Measurements from ENCODE around the gene NXPE4. TPM values are rescaled to one million over a fixed set of nuclear protein-coding genes. Genes with fewer than 3 reads are reported as not detected.
"Not testable (repeated sequence)": the region's sequence is repeated elsewhere in the genome, so short reads cannot be mapped to it uniquely, and the experiment has no call there.

NXPE4 gene
- total RNA-seq, 1 donor: not detected

DNA sequence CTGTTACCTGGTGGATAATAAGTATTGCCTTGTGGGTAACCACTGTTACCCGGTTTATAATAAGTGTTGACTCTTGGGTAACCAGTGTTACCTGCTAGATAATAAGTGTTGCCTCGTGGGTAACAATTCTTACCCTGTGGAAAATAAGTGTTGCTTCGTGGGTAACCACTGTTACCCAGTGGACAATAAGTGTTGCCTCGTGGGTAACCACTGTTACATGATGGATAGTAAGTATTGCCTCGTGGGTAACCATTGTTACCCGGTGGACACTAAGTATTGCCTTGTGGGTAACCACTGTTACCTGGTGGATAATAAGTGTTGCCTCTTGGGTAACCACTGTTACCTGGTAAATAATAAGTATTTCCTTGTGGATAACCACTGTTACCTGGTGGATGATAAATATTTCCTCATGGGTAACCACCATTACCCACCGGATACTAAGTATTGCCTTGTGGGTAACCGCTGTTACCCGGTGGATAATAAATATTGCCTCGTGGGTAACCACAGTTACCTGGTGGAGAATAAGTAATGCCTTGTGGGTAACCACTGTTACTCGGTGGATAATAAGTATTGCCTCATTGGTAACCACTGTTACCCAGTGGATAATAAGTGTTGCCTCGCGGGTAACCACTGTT lies 8.7 kb upstream of the NXPE4 start:
- Histone ChIP-seq H3K4me1 (ENCODE audit: insufficient read depth, low read length) (no peaks in the 10 kb centered on the region), H3K4me3 (ENCODE audit: low read length) (no peak overlapping the region), H3K27me3 (ENCODE audit: insufficient read depth, low read length) (no peaks in the 10 kb centered on the region), H3K9me3 (ENCODE audit: low read depth, low read length) (peaks cover 32% of the 10 kb centered on the region)

DNA sequence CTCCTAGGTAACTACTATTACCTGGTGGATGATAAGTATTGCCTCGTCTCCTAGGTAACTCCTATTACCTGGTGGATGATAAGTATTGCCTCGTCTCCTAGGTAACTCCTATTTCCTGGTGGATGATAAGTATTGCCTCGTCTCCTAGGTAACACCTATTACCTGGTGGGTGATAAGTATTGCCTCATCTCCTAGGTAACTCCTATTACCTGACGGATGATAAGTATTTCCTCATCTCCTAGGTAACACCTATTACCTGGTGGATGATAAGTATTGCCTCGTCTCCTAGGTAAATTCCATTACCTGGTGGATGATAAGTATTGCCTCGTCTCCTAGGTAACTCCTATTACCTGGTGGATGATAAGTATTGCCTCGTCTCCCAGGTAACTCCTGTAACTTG lies 7.6 kb upstream of the NXPE4 start:
- not testable (repeated sequence) for H3K4me1 ChIP-seq (ENCODE audit: insufficient read depth, low read length); H3K27me3 ChIP-seq (ENCODE audit: insufficient read depth, low read length); H3K4me3 ChIP-seq (ENCODE audit: low read length)
- peaks cover 26% of the 10 kb centered on the region for H3K9me3 ChIP-seq (ENCODE audit: low read depth, low read length)

DNA sequence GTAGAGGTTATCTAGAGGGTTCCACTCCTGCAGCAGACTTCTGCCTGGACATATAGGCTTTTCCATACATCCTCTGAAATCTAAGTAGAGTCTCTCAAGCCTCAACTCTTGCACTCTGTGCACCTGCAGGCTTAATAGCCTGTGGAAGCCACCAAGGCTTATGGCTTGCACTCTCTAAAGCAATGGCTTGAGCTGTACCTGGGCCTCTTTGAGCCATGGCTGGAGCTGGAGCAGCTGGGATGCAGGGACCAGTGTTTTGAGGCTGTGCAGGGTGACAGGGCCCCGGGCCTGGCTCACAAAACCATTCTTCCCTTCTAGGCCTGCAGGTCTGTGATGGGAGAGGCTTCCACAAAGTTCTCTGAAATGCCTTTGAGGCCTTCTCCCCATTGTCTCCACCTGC lies 2.9 kb upstream of the NXPE4 start:
- peaks cover 5% of the 10 kb centered on the region for H3K9me3 ChIP-seq (ENCODE audit: low read depth, low read length)

DNA sequence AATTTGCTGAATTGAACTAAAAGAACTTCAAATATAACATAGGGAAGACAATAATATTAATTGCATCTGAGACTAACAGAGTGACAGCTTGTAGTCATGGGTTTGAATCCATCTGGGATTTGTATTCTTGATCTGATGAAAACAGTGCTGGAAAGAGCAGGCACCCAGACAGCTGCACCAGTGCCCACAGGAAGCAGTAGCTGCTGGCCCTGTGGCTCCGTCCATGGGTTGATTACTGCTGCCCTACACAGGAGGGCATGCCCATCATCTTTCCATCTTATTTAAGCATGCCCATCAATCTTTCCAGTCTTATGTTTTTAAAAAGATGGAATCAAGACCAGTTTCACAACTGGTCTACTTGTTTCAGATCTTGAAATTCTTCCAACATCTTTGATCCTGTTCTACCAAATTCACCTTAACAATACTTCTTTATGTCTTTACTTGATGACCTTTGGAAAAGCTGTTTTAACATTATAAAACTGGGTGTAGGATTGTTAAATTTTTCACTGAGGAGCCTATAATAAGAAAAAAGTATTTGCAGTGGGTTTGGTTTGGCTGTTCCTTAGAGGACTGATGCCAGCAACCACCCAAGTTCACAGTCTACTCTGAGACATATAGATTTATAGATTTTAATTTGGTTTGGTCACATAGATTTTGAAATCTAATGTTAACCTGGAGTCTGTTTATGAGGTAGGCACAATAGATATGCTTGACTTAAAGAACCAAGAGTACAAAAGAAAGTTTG lies 761 bp upstream of the NXPE4 start:
- no peak overlapping the region for H3K4me3 ChIP-seq (ENCODE audit: low read length)
- no peaks in the 10 kb centered on the region for H3K9me3 ChIP-seq (ENCODE audit: low read depth, low read length)
- no peaks in the 10 kb centered on the region for H3K27me3 ChIP-seq (ENCODE audit: insufficient read depth, low read length)
- H3K4me1 ChIP-seq (ENCODE audit: insufficient read depth, low read length): no peaks in the 10 kb centered on the region

More for the DNA sequence above, 2.9 kb upstream of the NXPE4 start:
- H3K4me3 ChIP-seq (ENCODE audit: low read length): no peak overlapping the region
- no peaks in the 10 kb centered on the region for H3K27me3 ChIP-seq (ENCODE audit: insufficient read depth, low read length)
- H3K4me1 ChIP-seq (ENCODE audit: insufficient read depth, low read length): no peaks in the 10 kb centered on the region

DNA sequence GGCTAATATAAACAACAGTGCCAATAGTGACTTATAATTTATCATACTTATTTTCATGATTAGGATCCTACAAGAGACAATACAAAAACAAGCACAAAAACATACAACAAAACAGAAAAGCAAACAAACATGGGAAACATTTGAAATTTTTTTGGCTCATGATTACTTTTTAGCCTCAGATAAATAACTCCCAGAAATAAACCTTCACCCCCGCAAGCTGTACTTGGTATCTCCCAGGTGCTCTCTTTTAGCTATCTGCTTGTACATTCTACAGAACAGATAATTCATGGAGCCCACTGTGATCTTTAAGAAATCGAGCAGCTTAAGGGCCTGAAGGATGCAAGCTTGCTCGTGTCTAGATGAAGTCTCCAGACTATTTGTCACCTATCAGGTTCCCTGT lies 883 bp downstream of the NXPE4 start:
- Histone ChIP-seq H3K4me1 (ENCODE audit: insufficient read depth, low read length) (no peaks in the 10 kb centered on the region), H3K27me3 (ENCODE audit: insufficient read depth, low read length) (no peaks in the 10 kb centered on the region), H3K9me3 (ENCODE audit: low read depth, low read length) (no peaks in the 10 kb centered on the region), H3K4me3 (ENCODE audit: low read length) (no peak overlapping the region)

DNA sequence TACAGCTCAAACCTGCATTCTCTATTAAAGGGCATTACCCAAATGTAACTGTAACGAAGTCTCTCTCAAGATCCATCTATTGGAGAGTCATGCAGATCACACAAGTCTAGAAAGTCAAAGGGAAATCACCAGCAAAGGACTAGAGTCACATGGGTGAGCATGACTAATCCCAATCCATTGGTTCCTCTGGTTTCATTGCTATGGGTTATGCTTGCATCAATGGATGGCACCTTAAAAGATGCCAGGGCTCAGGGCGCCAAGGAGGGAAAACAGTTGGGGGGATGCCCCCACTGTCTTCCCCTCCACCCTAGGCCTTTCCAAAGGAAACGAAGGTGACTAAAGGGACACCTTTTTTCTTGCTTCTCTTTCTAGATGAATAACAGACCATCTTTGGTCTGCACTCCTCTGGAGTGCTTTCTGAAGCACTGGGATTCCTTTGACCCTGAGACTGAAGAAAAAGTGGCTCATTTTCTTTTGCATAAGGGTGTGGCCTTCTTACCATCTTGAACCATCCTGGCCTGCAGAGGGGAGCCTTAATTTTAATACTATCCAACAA lies 8.1 kb downstream of the NXPE4 start:
- H3K27me3 ChIP-seq (ENCODE audit: insufficient read depth, low read length): no peaks in the 10 kb centered on the region
- no peak overlapping the region for H3K4me3 ChIP-seq (ENCODE audit: low read length)
- peaks cover 15% of the 10 kb centered on the region for H3K9me3 ChIP-seq (ENCODE audit: low read depth, low read length)
- H3K4me1 ChIP-seq (ENCODE audit: insufficient read depth, low read length): no peaks in the 10 kb centered on the region

DNA sequence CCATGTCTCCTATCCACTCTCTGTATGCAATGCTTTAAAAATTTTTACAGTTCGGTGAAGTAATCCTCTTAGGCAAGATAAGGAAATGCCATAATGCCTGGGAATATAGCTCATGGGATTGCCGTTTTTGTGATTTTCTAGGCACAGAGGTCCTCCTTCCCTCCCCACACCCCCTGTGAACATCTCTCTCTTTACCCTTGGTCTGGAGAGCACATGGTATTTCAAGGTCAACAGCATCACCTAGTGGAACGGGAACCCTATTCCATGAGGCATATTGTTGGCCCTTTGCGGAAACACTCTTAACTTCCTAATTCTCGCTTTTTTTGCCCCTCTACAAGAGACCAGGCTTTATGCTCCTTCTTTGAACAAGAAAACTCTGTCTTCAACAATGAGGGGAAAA lies 8.8 kb downstream of the NXPE4 start:
- Histone ChIP-seq H3K27me3 (ENCODE audit: insufficient read depth, low read length) (no peaks in the 10 kb centered on the region), H3K9me3 (ENCODE audit: low read depth, low read length) (peaks cover 15% of the 10 kb centered on the region), H3K4me3 (ENCODE audit: low read length) (no peak overlapping the region), H3K4me1 (ENCODE audit: insufficient read depth, low read length) (no peaks in the 10 kb centered on the region)

DNA sequence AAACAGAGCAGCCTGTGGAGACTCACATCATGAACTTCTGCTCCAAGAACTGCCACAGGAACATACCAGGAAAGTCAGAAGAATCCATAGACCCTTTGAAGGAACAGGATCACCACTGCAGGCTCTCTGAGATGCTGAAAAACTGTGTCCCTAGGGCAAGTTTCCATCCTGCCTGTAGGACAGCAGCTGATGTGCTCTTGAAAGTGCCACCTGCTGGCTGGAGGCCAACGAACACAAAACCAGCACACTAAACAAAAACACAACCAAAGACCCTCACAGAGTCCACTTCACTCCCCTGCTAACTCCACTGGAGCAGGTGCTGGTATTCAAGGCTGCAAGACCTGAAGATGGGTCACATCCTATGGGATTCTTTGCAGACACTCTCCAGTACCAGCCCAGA lies 23.9 kb downstream of the NXPE4 start:
- Histone ChIP-seq H3K9me3 (ENCODE audit: low read depth, low read length) (no peaks in the 10 kb centered on the region), H3K4me3 (ENCODE audit: low read length) (no peak overlapping the region), H3K27me3 (ENCODE audit: insufficient read depth, low read length) (no peaks in the 10 kb centered on the region), H3K4me1 (ENCODE audit: insufficient read depth, low read length) (no peaks in the 10 kb centered on the region)

DNA sequence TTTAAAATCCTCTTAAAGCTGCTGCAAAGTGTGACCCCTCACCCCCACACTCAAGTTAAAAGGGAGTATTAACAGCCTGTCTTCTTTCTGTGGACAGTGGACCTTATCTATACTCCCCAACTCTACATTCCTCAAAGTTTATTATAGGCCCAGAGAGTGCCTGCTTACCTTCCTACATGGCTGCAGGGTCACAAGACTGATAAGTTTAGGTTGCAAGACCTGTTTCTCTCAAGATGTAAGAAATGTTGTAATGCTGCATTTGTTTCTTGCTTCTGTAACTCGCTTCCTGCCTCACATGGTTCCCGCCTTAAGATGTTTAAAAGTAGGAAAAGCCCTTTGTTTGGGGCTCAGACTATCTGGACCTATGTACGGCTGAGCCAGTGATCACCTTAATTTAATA lies 25.8 kb downstream of the NXPE4 start:
- Histone ChIP-seq H3K4me1 (ENCODE audit: insufficient read depth, low read length) (no peaks in the 10 kb centered on the region), H3K9me3 (ENCODE audit: low read depth, low read length) (no peaks in the 10 kb centered on the region), H3K27me3 (ENCODE audit: insufficient read depth, low read length) (no peaks in the 10 kb centered on the region), H3K4me3 (ENCODE audit: low read length) (no peak overlapping the region)

DNA sequence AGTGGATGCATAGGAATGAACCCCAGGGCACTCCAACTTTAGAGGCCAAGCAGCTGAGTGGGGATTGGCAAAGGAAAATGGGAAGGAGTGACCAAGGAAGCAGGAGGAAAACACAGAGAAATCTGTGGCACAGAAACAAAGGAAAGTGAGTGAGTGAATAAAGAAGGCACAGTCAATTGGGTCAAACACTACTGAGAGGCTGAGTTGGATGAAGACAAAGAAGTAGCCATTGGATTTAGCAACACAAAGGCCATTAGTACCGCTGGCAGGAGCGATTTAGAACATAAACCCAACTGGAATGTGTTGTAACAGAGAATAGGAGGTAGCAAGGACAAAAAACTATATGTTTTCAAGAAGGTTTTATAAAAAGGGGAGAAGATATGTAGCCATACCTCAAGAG lies 29.3 kb downstream of the NXPE4 start:
- H3K4me1 ChIP-seq (ENCODE audit: insufficient read depth, low read length): no peaks in the 10 kb centered on the region
- H3K27me3 ChIP-seq (ENCODE audit: insufficient read depth, low read length): no peaks in the 10 kb centered on the region
- no peak overlapping the region for H3K4me3 ChIP-seq (ENCODE audit: low read length)
- no peaks in the 10 kb centered on the region for H3K9me3 ChIP-seq (ENCODE audit: low read depth, low read length)

DNA sequence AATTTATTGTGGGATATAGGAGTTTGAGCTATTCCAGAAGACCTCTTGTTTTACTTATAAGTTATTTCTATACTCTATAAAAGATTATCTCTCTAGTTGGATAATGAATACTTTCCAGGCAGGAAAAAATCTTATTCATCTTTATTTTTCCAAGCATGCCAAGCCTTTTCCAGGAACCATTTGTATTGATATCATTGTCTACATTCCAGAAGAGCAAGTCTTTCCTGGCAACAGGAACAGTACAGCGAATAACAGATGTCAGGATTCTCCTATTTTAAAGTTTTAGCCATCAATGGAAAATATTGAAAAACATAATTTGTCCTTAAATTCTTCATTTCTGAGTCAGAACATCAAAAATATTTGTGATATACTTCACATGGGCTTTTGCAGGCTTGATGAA lies 30.8 kb downstream of the NXPE4 start:
- H3K4me1 ChIP-seq (ENCODE audit: insufficient read depth, low read length): no peaks in the 10 kb centered on the region
- no peaks in the 10 kb centered on the region for H3K27me3 ChIP-seq (ENCODE audit: insufficient read depth, low read length)
- no peaks in the 10 kb centered on the region for H3K9me3 ChIP-seq (ENCODE audit: low read depth, low read length)
- H3K4me3 ChIP-seq (ENCODE audit: low read length): no peak overlapping the region

DNA sequence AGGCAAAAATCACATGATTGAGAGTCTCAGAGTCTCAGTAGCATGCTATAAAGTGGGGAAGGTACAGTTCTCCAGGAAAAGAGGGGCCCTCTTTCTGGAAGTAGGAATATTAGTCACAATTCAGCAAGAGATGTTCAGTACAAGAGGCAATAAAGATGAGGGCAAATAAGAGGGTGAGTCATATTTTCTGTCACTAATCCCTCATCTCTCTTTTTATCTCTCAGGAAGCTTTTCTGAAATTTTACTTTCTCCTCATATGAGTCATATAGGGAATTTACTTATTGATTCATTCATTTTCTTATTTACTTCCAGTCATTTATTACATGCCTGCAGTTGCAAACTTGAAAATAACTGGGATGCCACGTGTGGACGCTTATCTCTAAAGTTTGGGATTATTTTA lies 32.5 kb downstream of the NXPE4 start:
- H3K4me3 ChIP-seq (ENCODE audit: low read length): no peak overlapping the region
- no peaks in the 10 kb centered on the region for H3K27me3 ChIP-seq (ENCODE audit: insufficient read depth, low read length)
- no peaks in the 10 kb centered on the region for H3K9me3 ChIP-seq (ENCODE audit: low read depth, low read length)
- no peaks in the 10 kb centered on the region for H3K4me1 ChIP-seq (ENCODE audit: insufficient read depth, low read length)

DNA sequence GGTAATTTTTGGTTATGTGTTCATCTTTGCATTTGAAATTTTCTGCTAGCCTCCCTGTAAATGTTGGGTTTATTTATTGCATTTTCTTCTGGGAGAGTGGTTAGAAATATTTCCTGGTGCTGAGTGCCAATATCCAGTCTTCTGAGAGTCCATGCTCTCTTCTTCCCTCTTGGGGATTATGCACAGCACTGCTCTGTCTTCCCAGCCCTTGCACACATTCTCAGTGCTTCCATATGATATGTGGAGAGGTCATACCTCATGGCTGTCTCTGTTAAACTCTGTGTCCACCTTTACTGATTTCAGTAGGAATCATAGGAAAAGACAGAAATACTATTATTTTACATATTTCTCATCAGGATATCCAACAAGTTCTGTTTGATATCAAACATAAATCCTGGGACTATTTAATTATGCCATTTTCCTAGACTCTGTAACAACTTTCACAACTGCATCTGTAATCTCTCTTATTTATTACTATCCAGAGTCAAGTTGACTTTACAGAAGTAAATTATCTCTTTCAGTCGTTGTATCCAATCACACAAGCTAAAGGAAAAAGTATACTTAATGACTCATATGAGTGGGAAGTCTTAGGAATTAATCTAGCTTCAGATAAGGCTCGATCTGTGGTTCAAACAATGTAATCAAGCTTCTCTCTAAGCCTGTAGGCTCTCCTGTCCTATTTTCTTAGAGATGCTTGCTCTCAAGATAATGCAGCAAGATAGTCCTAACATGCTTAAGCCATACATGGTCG lies 33.2 kb downstream of the NXPE4 start:
- no peaks in the 10 kb centered on the region for H3K9me3 ChIP-seq (ENCODE audit: low read depth, low read length)

DNA sequence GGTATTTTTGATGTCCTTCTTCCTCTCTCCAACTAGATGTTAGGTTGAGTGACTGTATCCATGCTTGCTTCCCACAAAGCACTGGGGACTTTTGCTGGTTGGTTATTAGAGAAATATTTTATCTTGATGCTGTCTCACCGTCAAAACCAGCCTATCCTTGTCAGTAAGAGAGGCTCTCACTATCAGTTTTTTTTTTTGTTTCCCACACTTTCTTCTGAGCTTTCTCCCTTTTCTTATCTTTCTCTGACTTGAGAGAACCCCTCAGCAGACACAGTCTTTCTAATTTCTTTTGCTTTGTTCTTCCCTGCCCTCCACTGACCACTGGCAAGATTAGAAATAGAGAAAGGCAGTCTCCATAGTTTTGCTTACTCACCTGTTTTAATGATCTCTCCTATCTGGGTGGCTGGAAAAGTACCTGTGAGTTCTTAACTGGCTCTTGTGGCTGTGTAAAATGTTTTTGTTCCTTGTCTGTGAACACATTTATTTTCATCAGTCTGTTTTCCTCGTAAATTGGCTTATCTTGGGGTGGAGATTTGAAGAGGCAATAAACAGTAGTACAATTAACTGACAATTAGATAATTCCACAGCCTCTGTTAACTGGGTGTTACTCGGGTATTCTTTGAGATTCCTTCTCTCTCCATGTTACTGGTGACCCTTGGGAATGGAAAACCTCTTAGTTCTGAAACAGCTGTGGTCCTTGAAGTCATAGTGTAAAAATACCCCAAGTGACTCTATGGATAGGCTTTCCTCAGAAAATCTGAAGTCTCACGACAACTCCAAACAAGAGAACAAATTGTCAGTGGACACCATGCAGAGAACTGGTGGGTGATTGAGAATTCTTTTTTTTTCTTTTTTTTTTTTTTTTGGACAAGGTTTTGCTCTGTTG lies 35.9 kb downstream of the NXPE4 start, which contains the start of gene NXPE1:
TSS of gene NXPE1 (minus strand) at position 457 of the 886 bp plus-strand sequence. CDS start 8,680 bp downstream, outside the sequence.
- H3K4me3 ChIP-seq (ENCODE audit: low read length): no peak within 1 kb of the TSS
- H3K4me1 ChIP-seq (ENCODE audit: insufficient read depth, low read length): no peaks in the 10 kb centered on the region
- no peaks in the 10 kb centered on the region for H3K9me3 ChIP-seq (ENCODE audit: low read depth, low read length)
- H3K27me3 ChIP-seq (ENCODE audit: insufficient read depth, low read length): no peaks in the 10 kb centered on the region

More for the DNA sequence above, 33.2 kb downstream of the NXPE4 start:
- Histone ChIP-seq H3K27me3 (ENCODE audit: insufficient read depth, low read length) (no peaks in the 10 kb centered on the region), H3K4me1 (ENCODE audit: insufficient read depth, low read length) (no peaks in the 10 kb centered on the region), H3K4me3 (ENCODE audit: low read length) (no peak overlapping the region)
